ENCODE data around the gene LSM6.

- TF ChIP-seq CTCF (IDR thresholded peaks at IDR 0.05) (no peak), POLR2A (IDR thresholded peaks at IDR 0.05) (no peak), POLR2AphosphoS5 (IDR thresholded peaks at IDR 0.05) (no peak), EP300 (IDR thresholded peaks at IDR 0.05) (no peak)
Observed at GRCh38 chr4:146238107-146238506, 62.6 kb downstream of the LSM6 start.

Measured in stomach (tissue), 4 donors.